DOHH2 (cell line): ENCODE results near the gene HSPG2.

Source experiments
- EZH2phosphoT487 ChIP-seq: fragments of 200-600 bp; sonication (generic); IDR thresholded peaks from 2 replicates; pipeline ENCODE4 v1.6.1; 2017; ENCODE audit warnings: borderline replicate concordance, mild to moderate bottlenecking, antibody characterized with exemption, low read length, moderate library complexity, mixed read lengths
- TF ChIP-seq, protein P1 (sequence below): fragments of 200-600 bp; sonication (generic); IDR thresholded peaks from one replicate; pipeline ENCODE4 v1.5.1; 2014; ENCODE audit warnings: antibody characterized with exemption, mild to moderate bottlenecking, low read depth, low read length; ENCODE audit not compliant: poor library complexity, severe bottlenecking

DNA sequence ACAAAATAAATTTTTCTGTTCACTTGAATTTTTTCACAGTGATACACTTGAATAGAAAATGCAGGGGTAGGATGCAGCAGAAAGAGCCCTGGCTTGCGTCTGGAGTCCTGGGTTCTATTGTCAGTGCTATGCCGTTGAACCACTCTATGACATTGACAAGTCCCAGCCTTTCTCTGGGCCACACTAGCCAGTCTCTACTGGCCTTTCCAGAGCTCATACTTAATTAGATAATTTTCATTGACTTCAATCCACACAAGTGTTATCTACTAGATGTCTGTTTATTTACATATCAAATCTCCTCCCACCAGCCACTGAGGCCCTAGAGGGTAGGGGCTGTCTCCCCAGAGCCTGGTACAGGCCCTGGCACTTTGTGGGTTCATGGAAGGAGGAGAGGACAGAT lies 24.2 kb upstream of the HSPG2 start:
- no peak for TF ChIP-seq EZH2phosphoT487
- TF ChIP-seq, protein P1, sequence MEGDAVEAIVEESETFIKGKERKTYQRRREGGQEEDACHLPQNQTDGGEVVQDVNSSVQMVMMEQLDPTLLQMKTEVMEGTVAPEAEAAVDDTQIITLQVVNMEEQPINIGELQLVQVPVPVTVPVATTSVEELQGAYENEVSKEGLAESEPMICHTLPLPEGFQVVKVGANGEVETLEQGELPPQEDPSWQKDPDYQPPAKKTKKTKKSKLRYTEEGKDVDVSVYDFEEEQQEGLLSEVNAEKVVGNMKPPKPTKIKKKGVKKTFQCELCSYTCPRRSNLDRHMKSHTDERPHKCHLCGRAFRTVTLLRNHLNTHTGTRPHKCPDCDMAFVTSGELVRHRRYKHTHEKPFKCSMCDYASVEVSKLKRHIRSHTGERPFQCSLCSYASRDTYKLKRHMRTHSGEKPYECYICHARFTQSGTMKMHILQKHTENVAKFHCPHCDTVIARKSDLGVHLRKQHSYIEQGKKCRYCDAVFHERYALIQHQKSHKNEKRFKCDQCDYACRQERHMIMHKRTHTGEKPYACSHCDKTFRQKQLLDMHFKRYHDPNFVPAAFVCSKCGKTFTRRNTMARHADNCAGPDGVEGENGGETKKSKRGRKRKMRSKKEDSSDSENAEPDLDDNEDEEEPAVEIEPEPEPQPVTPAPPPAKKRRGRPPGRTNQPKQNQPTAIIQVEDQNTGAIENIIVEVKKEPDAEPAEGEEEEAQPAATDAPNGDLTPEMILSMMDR, result no peak
